HepG2 (cell line): Measurements from ENCODE around the gene FGD2. TPM values are rescaled to one million over a fixed set of nuclear protein-coding genes. Genes with fewer than 3 reads are reported as not detected.
"Not testable (repeated sequence)": the region's sequence is repeated elsewhere in the genome, so short reads cannot be mapped to it uniquely, and the experiment has no call there.

Experiments
- ATAC-seq: fragments of 200-7000 bp; cut with Tn5 transposase; 3 replicates; pipeline ENCODE4 v1.9.1; 2020; ENCODE audit warnings: mild to moderate bottlenecking, moderate library complexity
- BruUV-seq: library from RNA; stranded (reverse); fragments of 400-500 nt; replicated peaks from 2 replicates; lab custom pipeline; 2021; lab: Mats Ljungman, UMichigan
- CTCF ChIA-PET: fragments of 300-600 bp; formaldehyde crosslinking; extraction: SDS; loops from one replicate; lab custom pipeline; 2021; ENCODE audit warnings: low total read pairs, inconsistent platforms, low intra/inter-chr PET ratio; lab: Yijun Ruan, JAX
- POLR2A ChIA-PET: fragments of 350-600 bp; sonication (Branson Sonifier 250); formaldehyde crosslinking; loops from one replicate; lab custom pipeline; 2020; ENCODE audit warnings: antibody characterized with exemption, inconsistent platforms; lab: Yijun Ruan, JAX
- DNase-seq: peaks from one replicate; pipeline ENCODE4 v3.0.0-alpha.2; 2015; ENCODE audit warnings: low spot score
- FAIRE-seq: peaks from 3 replicates; lab custom pipeline; 2011; peaks lifted over from hg19 to GRCh38; lab: Jason Lieb, UNC
- H2AFZ ChIP-seq: one replicate; pipeline ENCODE4 v1.6.1; 2011; ENCODE audit warnings: low read length, inconsistent platforms
- H3K27ac ChIP-seq: fragments of 300-600 bp; 3 replicates; pipeline ENCODE4 v1.8.0; 2011; ENCODE audit warnings: mixed run types, mild to moderate bottlenecking, mixed read lengths, low read length, inconsistent platforms; ENCODE audit not compliant: insufficient read depth; ENCODE audit errors: extremely low read length
- H3K27me3 ChIP-seq, 2 experiments: fragments of 200-600 bp in 1 of 2; 2 replicates in 1 of 2; 3 replicates in 1 of 2; pipeline versions ENCODE4 v1.6.0 to v1.8.0; 2011; ENCODE audit warnings: low read length in 2 of 2, mild to moderate bottlenecking in 2 of 2, moderate library complexity in 2 of 2, inconsistent platforms in 1 of 2; ENCODE audit not compliant: insufficient read depth in 2 of 2, control insufficient read depth in 1 of 2
- H3K36me3 ChIP-seq, 2 experiments: fragments of 200-600 bp in 1 of 2; replicated peaks in 1 of 2; 2 replicates in 1 of 2; 3 replicates in 1 of 2; pipeline versions ENCODE4 v1.5.1 to v1.8.0; 2011; ENCODE audit warnings: low read length in 2 of 2, inconsistent platforms in 1 of 2; ENCODE audit not compliant: insufficient read depth in 2 of 2, control insufficient read depth in 1 of 2
- H3K4me1 ChIP-seq: 2 replicates; pipeline ENCODE4 v1.5.1; 2012; ENCODE audit warnings: low read length, inconsistent platforms; ENCODE audit not compliant: insufficient read depth
- H3K4me2 ChIP-seq: 2 replicates; pipeline ENCODE4 v1.6.0; 2011; ENCODE audit warnings: low read depth, low read length, inconsistent platforms
- H3K4me3 ChIP-seq, 3 experiments: fragments of 200-600 bp in 1 of 3; sonication (generic), shearing (Covaris generic) in 1 of 3; replicated peaks in 1 of 3; 2 replicates each; pipeline ENCODE4 v1.5.1; 2011 to 2016; ENCODE audit warnings: low read length in 3 of 3, inconsistent platforms in 2 of 3, low read depth in 2 of 3, mild to moderate bottlenecking in 2 of 3, control low read depth in 1 of 3, mixed read lengths in 1 of 3; ENCODE audit not compliant: insufficient read depth in 1 of 3
- H3K79me2 ChIP-seq: one replicate; pipeline ENCODE4 v1.6.1; 2011; ENCODE audit warnings: low read length, inconsistent platforms; ENCODE audit not compliant: insufficient read depth
- H3K9ac ChIP-seq: 2 replicates; pipeline ENCODE4 v1.6.0; 2011; ENCODE audit warnings: mild to moderate bottlenecking, low read depth, low read length, inconsistent platforms; ENCODE audit not compliant: insufficient read depth
- H3K9me3 ChIP-seq: 2 replicates; pipeline ENCODE4 v1.5.1; 2012; ENCODE audit warnings: mild to moderate bottlenecking, low read length
- H4K20me1 ChIP-seq: 2 replicates; pipeline ENCODE4 v1.6.0; 2011; ENCODE audit warnings: inconsistent platforms, mild to moderate bottlenecking, low read length, moderate library complexity; ENCODE audit not compliant: insufficient read depth
- BRF2 ChIP-seq: sonication (generic); formaldehyde crosslinking; IDR thresholded peaks from 2 replicates; pipeline ENCODE4 v1.8.1; 2022; ENCODE audit warnings: mild to moderate bottlenecking, missing genetic modification reagents
- E2F5 ChIP-seq: sonication (generic); formaldehyde crosslinking; conservative IDR thresholded peaks from 2 replicates; pipeline ENCODE4 v1.4.0; 2020; ENCODE audit warnings: missing genetic modification reagents
- ELF1 ChIP-seq: sonication (generic); formaldehyde crosslinking; IDR thresholded peaks from 2 replicates; pipeline ENCODE4 v1.4.0; 2020; ENCODE audit warnings: missing genetic modification reagents
- MBNL3 ChIP-seq: fragments of 250-450 bp; sonication (Bioruptor Pico); conservative IDR thresholded peaks from 2 replicates; pipeline ENCODE4 v1.8.0; 2022; ENCODE audit warnings: mild to moderate bottlenecking, inconsistent platforms
- SP2 ChIP-seq: sonication (generic); formaldehyde crosslinking; IDR thresholded peaks from 2 replicates; pipeline ENCODE4 v1.5.1; 2020; ENCODE audit warnings: mild to moderate bottlenecking, missing genetic modification reagents
- ZNF460 ChIP-seq: sonication (generic); formaldehyde crosslinking; IDR thresholded peaks from 2 replicates; pipeline ENCODE4 v1.5.1; 2020; ENCODE audit warnings: missing genetic modification reagents, mild to moderate bottlenecking, borderline replicate concordance
- WGBS: methylation state at CpG from one replicate; pipeline ENCODE4 v1.1.6; 2017; ENCODE audit warnings: low lambda C conversion rate; 5-methylcytosine and 5-hydroxymethylcytosine counted together
- in situ Hi-C: cut with HindIII; loops from 2 replicates; pipeline ENCODE4 v1.10.0; 2017; ENCODE audit warnings: low pct_unique_long_range_greater_than_20kb; ENCODE audit not compliant: extremely low pct_ligation_motif_present
- intact Hi-C: fragments of 100-400 bp; cut with micrococcal nuclease; formaldehyde crosslinking; loops from one replicate; pipeline ENCODE4 v1.10.0; 2022; ENCODE audit not compliant: unreplicated experiment
- polyA plus RNA-seq, 8 experiments: library from polyadenylated mRNA; depleted of rRNA in 3 of 8; stranded (reverse) in 7 of 8; unstranded in 1 of 8; fragments of >200 nt; fragmentation: Illumina TruSeq in 4 of 8; extraction: Trizol in 4 of 8; gene quantifications; 2 replicates each; pipeline versions ENCODE4 v1.2.1 to v1.2.3, GENCODE V29; 2011 to 2016; ENCODE audit warnings: low read depth in 4 of 8, missing spikeins in 1 of 8, mixed read lengths in 1 of 8; ENCODE audit not compliant: insufficient read depth in 1 of 8
- total RNA-seq, 5 experiments: library from RNA; depleted of rRNA; stranded (reverse); fragments of >200 nt; fragmentation: Illumina TruSeq; extraction: Trizol; gene quantifications; 2 replicates each; pipeline ENCODE4 v1.2.3, GENCODE V29; 2016; ENCODE audit warnings: low read depth in 1 of 5

The FGD2 gene
- total and polyA plus RNA-seq, 2 of the 13 experiments (the other 11 are each of a cell fraction or from before 2014, with no cell fraction given) = not detected

GRCh38 chr6:37042150-37042549, 36.7 kb downstream of the FGD2 start (continued):
- TF ChIP-seq BRF2 (CRISPR knock-in tag) = no peak
- no peak for TF ChIP-seq SP2
- no peak for TF ChIP-seq ELF1 (CRISPR knock-in tag)
- TF ChIP-seq MBNL3 (CRISPR knock-in tag) = no peak
- TF ChIP-seq ZNF460 (CRISPR knock-in tag) = no peak
- no peak for TF ChIP-seq E2F5 (CRISPR knock-in tag)
- TF ChIP-seq, all 625 proteins: peak for 0

GRCh38 chr6:37043091-37043490, 37.6 kb downstream of the FGD2 start:
- WGBS = 57% methylated on average over 3 of the region's 3 CpGs
- DNase-seq, FAIRE-seq, H3K9ac ChIP-seq, CTCF ChIA-PET, POLR2A ChIA-PET, H2AFZ ChIP-seq, H3K27me3 ChIP-seq, H3K4me2 ChIP-seq, H3K79me2 ChIP-seq, ATAC-seq, H4K20me1 ChIP-seq, intact Hi-C loops, BruUV-seq, H3K9me3 ChIP-seq, H3K4me3 ChIP-seq, H3K36me3 ChIP-seq, H3K27ac ChIP-seq, in situ Hi-C loops: not testable (repeated sequence)
- peaks cover 22% of the 10 kb centered on the region for H3K4me1 ChIP-seq
